GM19324 (cell line): ENCODE measurements around the gene SMC1B.
A peak's percentile ranks its signal among the peaks of the same experiment; 100 is the strongest.
"Not testable (repeated sequence)": the region's sequence is repeated elsewhere in the genome, so short reads cannot be mapped to it uniquely, and the experiment has no call there.

Experiments used
- ATAC-seq: cut with Tn5 transposase; IDR thresholded peaks from one replicate; pipeline ENCODE4 v1.9.1; 2021; ENCODE audit warnings: mild to moderate bottlenecking, moderate library complexity; ENCODE audit not compliant: unreplicated experiment, low FRiP score

Gene SMC1B

DNA sequence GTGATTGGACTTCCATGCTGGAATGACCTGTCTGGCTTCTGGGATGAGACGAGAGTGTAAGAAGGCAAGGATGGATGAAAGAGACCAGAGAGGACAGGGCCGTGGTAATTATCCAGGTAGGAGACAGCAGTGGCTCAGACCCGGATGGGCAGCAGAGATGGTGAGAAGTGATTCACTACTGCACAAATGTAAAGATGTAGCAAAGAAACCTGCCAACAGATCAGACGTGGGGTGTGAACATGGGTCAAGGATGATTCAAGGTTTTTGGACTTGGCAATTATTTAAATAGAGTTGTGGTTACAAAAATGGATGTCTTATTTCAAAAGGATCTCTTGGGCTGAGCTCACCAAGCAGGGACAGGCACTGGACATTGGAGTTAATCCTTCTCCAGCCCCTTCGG lies 32.8 kb upstream of the SMC1B start:
- ATAC-seq = no peak

DNA sequence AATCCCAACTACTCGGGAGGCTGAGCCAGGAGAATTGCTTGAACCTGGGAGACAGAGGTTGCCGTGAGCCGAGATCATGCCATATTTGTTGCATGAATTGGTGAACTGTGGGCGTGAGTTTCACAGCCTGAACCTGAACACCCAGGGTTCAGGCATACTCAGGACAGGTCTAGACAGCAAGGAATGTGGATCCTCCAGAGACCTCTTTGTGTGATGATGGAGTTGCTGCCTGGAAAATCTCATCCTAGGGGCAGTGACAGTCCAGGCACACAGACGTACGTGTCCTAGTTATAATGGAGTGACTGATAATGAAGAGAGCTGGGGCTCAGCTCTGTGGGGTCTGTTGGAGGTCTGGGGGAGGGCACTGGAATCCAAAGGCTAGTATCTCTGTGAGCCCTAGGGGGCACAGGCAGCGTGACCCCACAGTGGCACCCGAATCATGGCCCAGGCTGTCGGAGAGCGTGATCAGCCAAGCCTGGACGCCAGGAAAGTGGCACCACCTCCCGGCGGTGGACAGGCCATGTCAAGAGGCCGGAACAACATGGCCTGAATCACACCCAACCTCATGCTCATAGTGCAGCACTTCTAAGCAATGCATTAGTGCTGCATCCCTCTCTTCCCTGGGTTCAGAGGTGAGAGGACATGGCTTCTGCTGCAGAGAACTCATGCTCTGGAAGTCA lies 31.8 kb upstream of the SMC1B start:
- no peak for ATAC-seq

DNA sequence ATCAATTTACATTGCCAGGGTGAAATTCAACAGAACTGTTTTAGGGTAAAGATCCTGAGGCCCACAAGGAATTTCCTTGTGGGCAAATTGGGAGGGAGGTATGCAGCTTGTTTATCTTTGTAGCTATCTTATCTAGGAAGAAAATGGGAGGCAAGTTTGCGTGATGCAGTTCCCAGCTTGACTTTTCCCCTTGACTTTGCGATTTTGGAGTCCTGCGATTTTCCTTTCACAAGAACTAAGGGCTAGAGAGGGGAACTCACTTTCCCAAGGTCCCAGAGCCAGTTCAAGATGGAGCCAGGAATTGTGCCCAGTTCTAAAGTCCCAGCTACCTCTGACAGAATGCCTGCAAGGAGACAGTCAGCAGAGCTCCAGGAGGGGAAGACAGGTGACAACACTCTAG lies 30.8 kb upstream of the SMC1B start:
- ATAC-seq = no peak

DNA sequence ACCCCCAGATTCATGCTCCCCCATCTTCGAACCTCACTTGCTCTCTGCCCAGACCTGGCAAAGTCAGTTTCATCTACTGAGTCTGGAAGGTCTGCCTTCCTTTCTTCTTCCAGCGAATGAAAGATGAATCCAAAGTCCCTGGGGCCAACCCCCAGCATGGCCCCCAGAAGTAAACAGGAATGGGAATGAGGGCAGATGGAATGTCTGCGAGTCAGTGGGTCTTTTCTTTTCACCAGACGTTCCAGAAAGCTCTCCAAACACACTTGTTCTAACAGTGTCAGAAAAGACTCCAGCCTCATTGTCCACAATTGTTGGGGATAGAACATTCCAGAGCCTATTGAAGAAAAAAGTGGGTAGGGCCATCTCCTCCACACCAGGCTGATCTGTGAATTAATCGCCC lies 28.7 kb upstream of the SMC1B start:
- ATAC-seq = no peak

DNA sequence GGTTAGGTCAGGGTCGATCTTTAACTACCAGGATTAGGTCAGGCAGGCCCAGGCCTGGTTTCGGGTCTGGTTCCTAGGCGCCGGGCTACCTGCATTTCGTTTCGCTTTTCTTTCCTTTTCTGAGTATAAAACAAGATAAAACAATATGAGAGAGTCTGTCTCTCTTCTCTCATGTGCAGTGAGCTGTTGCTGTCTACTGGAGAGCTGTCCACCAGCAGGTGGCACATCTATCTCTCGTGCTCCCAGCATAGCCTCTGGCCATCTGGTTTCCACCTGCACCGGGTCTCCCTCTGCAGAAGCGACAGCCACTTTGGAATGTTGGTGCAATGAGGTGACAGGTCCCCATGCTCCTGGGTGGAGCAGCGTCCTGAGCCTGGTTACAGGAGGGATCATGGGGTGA lies 27.7 kb upstream of the SMC1B start:
- no peak for ATAC-seq

DNA sequence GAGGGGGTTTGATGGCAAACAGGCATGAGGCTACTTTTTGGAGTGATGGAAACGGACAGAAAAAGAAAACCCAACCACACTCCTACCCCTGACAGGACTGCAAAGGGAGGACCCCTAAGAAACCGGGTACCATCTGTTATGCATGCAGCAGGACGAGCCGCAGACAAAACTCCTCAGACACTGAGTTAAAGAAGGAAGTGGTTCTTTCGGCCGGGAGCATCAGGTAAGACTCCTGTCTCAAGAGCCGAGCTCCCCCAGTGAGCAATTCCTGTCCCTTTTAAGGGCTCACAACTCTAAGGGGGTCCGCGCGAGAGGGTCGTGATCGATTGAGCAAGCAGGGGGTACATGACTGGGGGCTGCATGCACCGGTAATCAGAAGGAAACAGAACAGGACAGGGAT lies 27.3 kb upstream of the SMC1B start:
- not testable (repeated sequence) for ATAC-seq

DNA sequence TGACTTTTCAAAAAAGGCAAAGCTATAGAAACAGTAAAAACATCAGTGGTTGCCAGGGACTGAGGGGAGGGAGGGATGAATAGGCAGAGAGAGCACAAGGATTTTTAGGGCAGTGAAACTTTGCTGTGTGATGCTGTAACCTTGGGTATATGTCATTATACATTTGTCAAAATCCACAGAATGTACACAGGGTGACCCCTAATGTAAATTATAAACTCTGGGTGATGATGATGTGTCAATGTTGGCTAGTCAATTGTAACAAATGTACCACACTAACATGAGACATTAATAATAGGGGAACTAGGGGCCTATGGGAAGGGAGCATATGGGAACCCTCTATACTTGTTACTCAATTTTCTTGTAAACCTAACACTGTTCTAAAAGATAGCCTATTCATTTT lies 24.9 kb upstream of the SMC1B start:
- ATAC-seq = no peak

DNA sequence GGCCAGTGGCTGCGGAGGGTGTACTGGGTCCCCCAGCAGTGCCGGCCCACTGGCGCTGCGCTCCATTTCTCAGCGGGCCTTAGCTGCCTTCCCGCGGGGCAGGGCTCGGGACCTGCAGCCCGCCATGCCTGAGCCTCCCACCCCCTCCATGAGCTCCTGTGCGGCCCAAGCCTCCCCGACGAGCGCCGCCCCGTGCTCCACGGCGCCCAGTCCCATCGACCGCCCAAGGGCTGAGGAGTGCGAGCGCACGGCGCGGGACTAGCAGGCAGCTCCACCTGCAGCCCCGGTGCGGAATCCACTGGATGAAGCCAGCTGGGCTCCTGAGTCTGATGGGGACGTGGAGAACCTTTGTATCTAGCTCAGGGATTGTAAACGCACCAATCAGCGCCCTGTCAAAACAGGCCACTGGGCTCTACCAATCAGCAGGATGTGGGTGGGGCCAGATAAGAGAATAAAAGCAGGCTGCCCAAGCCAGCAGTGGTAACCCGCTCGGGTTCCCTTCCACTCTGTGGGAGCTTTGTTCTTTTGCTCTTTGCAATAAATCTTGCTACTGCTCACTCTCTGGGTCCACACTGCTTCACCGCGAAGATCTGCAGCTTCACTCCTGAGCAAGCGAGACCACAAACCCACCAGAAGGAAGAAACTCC lies 23.6 kb upstream of the SMC1B start:
- ATAC-seq = not testable (repeated sequence)

DNA sequence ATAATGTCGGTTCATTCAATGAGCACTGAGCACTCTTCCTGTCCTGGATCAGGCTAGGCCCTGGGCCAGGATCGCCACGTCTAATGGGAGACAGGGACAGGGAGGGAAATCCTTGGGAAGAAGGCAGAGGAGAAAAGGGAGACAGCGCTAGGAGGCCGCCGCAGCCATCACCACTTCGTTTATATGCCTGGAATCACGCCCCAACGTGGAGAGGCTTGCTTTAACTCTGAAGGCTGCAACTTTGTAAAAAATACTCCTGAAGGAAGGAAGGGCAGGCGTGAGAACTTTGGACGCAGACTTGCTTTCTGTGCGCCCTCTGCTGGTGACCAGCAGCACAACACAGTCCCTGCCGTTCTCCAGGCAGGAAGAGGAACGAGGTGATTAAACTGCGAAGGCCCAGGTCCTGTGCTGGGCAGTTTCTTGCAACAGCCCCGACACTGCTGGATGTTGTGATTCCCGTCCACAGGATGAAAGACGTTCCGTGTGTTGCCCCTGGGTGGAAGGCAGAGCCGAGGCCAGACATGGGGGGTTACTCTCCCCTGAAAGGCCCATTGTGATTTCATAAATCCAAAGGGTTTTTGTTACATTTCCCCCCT lies 22.2 kb upstream of the SMC1B start:
- ATAC-seq = peak; percentile 49

DNA sequence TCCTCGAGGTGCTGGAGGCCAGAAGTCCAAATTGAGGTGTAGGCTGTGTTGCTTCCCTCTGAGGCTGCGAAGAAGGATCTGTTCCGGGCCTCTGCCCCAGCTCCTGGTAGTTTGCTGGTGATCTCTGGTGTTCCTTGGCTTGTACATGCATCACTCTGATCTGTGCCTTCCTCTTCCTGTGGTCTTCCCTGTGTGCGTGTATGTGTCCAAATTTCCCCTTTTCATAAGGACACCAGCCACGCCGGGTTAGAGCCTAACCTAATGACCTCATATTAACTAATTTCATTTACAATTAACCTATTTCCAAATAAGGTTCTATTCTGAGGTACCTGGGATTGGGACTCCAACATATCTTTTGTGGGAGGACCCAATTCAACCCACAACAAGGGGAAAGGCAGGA lies 21.6 kb upstream of the SMC1B start:
- no peak for ATAC-seq

DNA sequence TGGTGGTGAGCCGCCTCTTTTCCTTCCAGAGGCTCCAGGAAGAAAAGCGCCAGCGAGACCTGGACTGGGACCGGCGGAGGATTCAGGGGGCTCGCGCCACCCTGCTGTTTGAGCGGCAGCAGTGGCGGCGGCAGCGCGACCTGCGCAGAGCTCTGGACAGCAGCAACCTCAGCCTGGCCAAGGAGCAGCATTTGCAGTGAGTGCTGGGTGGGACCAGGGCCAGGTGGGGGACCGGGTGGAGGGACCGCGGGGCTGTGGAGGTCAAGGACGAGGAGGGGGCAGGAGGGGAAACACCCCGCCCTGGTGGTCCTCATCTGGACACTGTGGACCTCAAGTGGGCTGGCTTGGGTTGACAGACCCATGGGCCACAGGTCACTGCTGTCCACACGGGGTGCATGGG lies 17.5 kb upstream of the SMC1B start:
- ATAC-seq = no peak

DNA sequence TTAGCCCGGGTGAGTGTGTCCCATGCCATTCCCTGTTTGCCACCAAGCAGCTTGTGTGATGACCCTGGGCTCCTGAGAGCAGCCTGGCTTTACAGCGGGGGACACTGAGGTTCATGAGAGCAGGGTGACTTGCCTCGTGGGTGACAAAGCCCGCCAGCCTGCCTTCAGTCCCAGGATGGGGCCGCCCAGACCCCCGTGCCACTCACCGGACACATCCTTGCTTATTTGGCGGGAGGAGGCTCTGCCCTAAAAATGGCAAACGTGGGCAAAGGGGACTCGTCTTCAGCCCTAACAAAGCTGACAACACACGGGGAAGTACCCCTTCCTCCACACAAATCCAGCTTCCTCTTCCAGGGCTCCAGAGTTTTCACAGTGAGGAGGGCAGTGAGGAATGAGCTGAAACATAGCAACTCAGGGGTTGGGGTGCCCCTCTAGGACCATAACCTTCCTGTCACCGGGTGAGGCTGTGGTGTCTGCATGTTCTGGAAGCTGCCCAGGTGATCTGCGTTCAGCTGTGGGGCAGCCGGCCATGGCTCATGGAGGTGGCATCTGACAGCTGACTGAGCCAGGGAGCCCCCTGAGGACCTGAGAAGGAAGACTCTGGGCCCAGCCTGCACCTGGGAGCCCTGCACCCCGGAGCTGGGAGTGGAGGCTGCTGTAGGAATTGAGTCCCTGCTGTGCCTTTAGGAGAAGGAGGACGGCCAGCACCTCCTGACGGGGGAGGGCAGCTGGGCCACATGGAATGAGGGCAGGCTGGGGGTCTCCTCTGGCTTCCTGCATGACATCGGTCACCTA lies 16.8 kb upstream of the SMC1B start:
- no peak for ATAC-seq

DNA sequence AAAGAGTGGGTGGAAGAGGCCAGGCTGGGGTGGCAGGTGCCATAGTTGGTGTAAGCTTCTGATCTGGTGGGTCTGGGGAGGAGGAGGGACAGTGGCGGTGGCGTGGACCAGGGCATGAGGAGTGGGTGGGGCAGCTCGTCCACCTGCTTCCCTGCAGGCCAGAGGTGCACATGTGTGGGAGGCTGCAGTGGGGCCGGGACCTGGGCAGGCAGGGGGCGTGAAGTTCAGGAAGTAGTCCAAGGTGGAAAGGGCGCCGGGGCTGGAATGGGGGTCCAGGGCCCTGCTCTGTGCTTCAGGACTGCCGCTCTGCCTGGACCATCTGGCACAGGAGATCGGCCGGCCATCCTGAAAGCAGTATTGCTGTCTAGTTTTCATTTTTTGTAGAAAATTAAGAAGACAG lies 16.0 kb upstream of the SMC1B start:
- no peak for ATAC-seq

DNA sequence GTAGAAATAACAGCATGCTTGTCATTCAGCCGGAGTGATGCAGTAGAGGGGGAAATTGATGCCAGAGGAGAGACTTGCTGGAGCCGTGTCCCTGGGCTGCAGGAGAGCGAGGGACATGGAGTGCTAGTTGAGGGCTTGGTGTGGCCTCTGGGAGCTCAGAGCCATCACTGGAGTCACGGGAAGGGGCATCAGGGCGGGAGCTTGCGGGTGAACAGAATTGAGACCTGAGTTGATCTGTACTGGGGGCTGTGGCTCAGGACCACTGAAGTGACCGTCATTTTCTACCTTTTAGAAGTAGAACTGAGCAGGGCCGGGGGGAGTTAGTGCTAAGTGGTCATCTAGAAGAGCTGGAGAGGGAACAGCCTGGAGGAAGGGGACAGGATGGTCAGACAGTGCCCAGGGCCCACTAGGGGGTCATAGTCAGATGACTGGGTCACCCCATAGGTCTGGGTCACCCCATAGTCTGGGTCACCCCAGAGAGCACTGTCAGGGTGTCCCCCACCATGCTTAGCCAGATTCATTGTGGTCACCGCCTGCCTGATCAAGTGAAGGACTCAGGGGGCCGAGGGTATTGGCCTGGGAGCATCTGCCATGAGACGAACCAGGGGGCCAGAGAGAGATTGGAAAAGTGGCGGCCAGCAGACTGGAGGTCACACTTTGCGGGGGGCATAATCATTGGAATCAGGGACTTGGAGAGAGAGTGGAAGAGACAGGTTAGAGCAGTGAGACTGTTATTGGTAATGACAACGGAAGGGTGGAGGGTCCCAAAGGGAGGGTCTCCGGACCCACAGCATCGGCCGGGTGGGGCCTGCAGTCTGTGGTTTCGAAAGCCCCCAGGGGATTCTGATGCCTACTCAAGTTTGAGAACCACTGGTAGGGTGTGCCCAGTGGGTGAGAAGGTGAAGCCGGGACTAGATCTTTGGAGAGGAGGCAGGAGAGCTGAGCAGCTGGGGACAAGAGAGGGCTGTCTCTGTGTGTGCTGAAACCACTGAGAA lies 15.3 kb upstream of the SMC1B start:
- no peak for ATAC-seq

DNA sequence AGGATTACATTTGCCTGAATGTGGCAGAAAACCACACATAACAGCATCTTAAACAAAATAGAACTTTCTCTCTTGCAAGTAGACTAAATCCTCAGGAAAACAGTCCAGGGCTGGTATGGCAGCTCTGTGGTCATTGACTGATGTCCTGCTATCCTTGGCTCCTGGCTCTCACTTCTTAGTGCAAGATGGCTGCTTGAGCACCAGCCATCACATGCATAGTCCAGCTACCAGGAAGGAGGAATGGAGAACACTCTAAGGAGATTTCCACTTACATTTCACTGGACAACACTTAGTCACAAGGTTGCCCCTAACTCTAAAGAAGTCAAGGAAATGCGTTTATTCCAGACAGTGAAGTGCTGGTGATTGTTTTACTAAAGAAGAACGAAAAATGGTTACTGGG lies 13.7 kb upstream of the SMC1B start:
- no peak for ATAC-seq

DNA sequence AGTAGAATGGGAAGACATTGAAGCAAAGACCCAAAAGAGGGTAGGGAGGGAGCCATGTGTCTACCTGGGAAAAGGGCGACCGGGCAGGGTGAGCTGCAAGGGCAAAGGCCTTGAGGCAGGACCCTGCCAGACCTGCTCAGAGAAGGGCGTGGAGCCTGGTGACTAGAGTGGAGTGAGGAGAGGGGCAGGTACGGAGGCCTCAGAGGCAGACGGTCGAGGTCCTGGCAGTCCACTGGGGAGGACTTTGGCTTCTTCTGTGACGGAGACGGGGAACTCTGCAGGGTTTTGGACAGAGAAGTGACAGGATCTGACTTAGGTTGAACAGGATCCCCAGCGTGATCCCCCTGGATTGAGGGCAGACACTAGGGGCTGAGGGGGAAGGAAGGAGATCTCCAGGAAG lies 13.0 kb upstream of the SMC1B start:
- no peak for ATAC-seq

DNA sequence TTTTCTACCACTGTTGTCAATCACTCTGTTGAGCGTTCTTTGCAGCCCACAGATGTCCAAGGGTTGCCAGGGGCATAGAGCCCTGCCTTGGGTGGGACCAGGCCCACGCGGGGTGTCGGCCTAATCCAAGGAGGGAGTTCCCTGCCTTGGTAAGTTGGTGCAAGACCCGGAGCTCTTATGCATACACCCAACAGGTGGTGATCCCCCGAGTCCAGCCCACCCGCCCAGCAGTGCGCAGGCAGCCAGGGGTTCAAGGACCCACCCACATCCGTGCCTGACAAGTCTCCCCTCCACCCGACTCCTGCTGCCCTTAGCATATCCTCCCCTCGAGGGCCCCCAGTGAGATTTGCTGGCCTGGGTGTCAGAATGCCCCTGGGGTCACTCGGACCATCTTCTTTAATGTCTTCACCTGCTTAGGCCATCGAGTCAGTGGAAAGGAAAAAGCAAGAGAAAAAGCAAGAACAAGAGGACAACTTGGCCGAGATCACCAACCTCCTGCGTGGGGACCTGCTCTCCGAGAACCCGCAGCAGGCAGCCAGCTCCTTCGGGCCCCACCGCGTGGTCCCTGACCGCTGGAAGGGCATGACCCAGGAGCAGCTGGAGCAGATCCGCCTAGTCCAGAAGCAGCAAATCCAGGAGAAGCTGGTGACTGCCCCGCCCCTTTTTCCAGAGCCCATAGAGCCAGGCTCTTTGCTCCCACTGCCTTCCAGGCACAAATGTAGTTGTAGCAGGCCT lies 12.3 kb upstream of the SMC1B start:
- no peak for ATAC-seq

DNA sequence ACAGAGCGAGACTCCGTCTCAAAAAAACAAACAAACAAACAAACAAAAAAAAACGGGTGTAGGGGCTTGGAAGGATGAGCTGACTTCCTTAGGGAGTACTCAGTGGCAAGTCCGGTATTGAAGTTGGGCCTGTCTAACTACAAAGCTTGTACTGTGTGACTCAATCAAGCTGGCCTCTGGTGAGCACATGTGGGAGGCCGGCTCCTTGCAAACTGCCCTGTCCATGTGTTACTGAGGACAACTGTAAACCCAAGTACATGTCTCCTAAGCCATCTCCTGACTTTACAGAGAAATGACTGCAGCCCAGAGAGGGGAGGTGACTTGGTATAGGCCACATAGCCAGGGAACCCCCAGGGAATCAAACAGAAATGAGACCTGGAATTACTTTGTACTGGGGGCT lies 11.7 kb upstream of the SMC1B start:
- no peak for ATAC-seq

DNA sequence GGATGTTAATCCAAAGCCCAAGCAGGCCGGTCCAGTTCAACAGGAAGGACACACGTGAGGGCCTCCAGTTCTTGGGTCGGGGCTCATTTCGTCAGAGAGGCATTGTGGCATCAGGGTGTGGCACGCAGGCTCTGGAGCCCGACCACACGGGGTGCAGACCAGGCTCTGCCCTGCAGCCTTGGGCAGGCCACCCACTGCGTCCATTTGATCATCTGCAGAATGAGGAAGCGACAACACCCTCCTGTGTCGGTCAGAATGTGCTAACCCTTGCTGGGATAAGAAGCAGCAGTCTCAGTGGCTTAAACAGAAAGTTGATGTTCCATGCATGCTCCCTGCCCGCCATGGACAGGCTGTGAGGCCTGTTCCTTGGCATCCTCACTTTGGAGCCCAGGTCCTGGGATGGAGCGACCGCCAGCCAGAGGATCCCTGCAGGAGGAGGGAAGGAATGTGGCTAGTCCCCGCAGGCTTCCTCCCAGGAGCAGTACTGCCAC lies 10.9 kb upstream of the SMC1B start:
- no peak for ATAC-seq
